PC-9 (cell line): ENCODE results near the gene ADGRL1. TPM values are rescaled to one million over a fixed set of nuclear protein-coding genes. Genes with fewer than 3 reads are reported as not detected.
"Not testable (repeated sequence)": the region's sequence is repeated elsewhere in the genome, so short reads cannot be mapped to it uniquely, and the experiment has no call there.

Source experiments
- BruUV-seq: library from RNA; stranded (reverse); fragments of 400-500 nt; replicated peaks from 2 replicates; lab custom pipeline; 2021; lab: Mats Ljungman, UMichigan
- CTCF ChIA-PET: fragments of 300-600 bp; sonication (Branson Sonifier 250); formaldehyde crosslinking; loops from one replicate; lab custom pipeline; 2022; ENCODE audit warnings: antibody characterized with exemption; lab: Charles Lee
- POLR2A ChIA-PET: fragments of 300-600 bp; sonication (Branson Sonifier 250); formaldehyde crosslinking; loops from one replicate; lab custom pipeline; 2022; ENCODE audit warnings: antibody characterized with exemption; ENCODE audit not compliant: unreplicated experiment; lab: Charles Lee
- DNase-seq, 2 experiments: peaks; one replicate each; pipeline versions ENCODE4 v3.0.0 to v3.0.0-alpha.2; 2015 to 2022; ENCODE audit warnings: mixed read lengths in 1 of 2
- H2AFZ ChIP-seq: fragments of 200-600 bp; sonication (generic); 2 replicates; pipeline ENCODE4 v1.8.1; 2017; ENCODE audit warnings: antibody characterized with exemption
- H3F3A ChIP-seq: fragments of 200-600 bp; sonication (generic); 2 replicates; pipeline ENCODE4 v1.8.1; 2017; ENCODE audit warnings: antibody characterized with exemption, mild to moderate bottlenecking, low read depth; ENCODE audit not compliant: insufficient read depth
- H3K27ac ChIP-seq: fragments of 200-600 bp; sonication (generic); 2 replicates; pipeline ENCODE4 v1.6.1; 2016; ENCODE audit warnings: mixed run types
- H3K27me3 ChIP-seq: fragments of 200-600 bp; sonication (generic); 2 replicates; pipeline ENCODE4 v1.6.1; 2016; ENCODE audit warnings: low read depth, mixed run types; ENCODE audit not compliant: insufficient read depth
- H3K36me3 ChIP-seq: fragments of 200-600 bp; sonication (generic); 2 replicates; pipeline ENCODE4 v1.6.1; 2016; ENCODE audit warnings: low read depth, mixed run types
- H3K4me1 ChIP-seq: fragments of 200-600 bp; sonication (generic); replicated peaks from 2 replicates; pipeline ENCODE4 v1.6.1; 2016; ENCODE audit warnings: mixed run types; ENCODE audit not compliant: insufficient read depth
- H3K4me2 ChIP-seq: fragments of 200-600 bp; sonication (generic); 2 replicates; pipeline ENCODE4 v1.6.1; 2017; ENCODE audit warnings: mixed run types
- H3K4me3 ChIP-seq: fragments of 200-600 bp; sonication (generic); 2 replicates; pipeline ENCODE4 v1.6.1; 2016; ENCODE audit warnings: mixed run types
- H3K79me2 ChIP-seq: fragments of 200-600 bp; sonication (generic); 2 replicates; pipeline ENCODE4 v1.6.1; 2017; ENCODE audit warnings: low read depth, mixed run types
- H3K9me2 ChIP-seq: fragments of 200-600 bp; sonication (generic); 2 replicates; pipeline ENCODE4 v1.8.1; 2017; ENCODE audit warnings: mild to moderate bottlenecking; ENCODE audit not compliant: insufficient read depth
- H3K9me3 ChIP-seq: fragments of 200-600 bp; sonication (generic); 2 replicates; pipeline ENCODE4 v1.8.1; 2016; ENCODE audit warnings: low read depth; ENCODE audit not compliant: insufficient read depth
- H4K20me1 ChIP-seq: fragments of 200-600 bp; sonication (generic); 2 replicates; pipeline ENCODE4 v1.8.1; 2017; ENCODE audit not compliant: insufficient read depth
- CTCF ChIP-seq: fragments of 200-600 bp; sonication (generic); conservative IDR thresholded peaks from 2 replicates; pipeline ENCODE4 v1.6.1; 2017; ENCODE audit warnings: mixed run types, antibody characterized with exemption, mild to moderate bottlenecking, moderate library complexity
- EZH2 ChIP-seq: fragments of 200-600 bp; sonication (generic); IDR thresholded peaks from 2 replicates; pipeline ENCODE4 v1.8.0; 2017; ENCODE audit warnings: antibody characterized with exemption, low read depth
- intact Hi-C: fragments of 100-400 bp; cut with micrococcal nuclease; formaldehyde crosslinking; loops from one replicate; pipeline ENCODE4 v1.10.0; 2022; ENCODE audit not compliant: unreplicated experiment
- total RNA-seq: library from RNA; stranded (reverse); gene quantifications from 2 replicates; pipeline ENCODE4 v1.2.3, GENCODE V29; 2021

Gene ADGRL1
- total RNA-seq, 1 experiment from 2014 or later = 31.5 TPM

GRCh38 chr19:14196105-14196504 is 9.9 kb downstream of the ADGRL1 start:
- POLR2A ChIA-PET, H3F3A ChIP-seq, H3K9me3 ChIP-seq, CTCF ChIA-PET, H3K4me2 ChIP-seq, H3K27me3 ChIP-seq, H3K36me3 ChIP-seq, H3K4me3 ChIP-seq, H3K79me2 ChIP-seq, BruUV-seq, H3K27ac ChIP-seq, intact Hi-C loops, H2AFZ ChIP-seq, H3K4me1 ChIP-seq, H3K9me2 ChIP-seq: not testable (repeated sequence)
- DNase-seq = peak in 1 of 2 experiments; percentile 58
- TF ChIP-seq CTCF = peak; percentile 87
- peaks cover 10% of the 10 kb centered on the region for H4K20me1 ChIP-seq

GRCh38 chr19:14195216-14195615 is 10.8 kb downstream of the ADGRL1 start:
- H3K4me3 ChIP-seq, H3K27ac ChIP-seq, H4K20me1 ChIP-seq, H3K4me1 ChIP-seq, H3K27me3 ChIP-seq, H3K4me2 ChIP-seq, H3K36me3 ChIP-seq, H3F3A ChIP-seq, H3K9me2 ChIP-seq, intact Hi-C loops, H2AFZ ChIP-seq, BruUV-seq, CTCF ChIA-PET, POLR2A ChIA-PET, H3K9me3 ChIP-seq, DNase-seq, H3K79me2 ChIP-seq: not testable (repeated sequence)

- no peak overlapping the region for H3K4me3 ChIP-seq
- H3K27me3 ChIP-seq = no peaks in the 10 kb centered on the region
- CTCF ChIA-PET = no interaction called here
- no peaks in the 10 kb centered on the region for H3K9me2 ChIP-seq
- H3K9me3 ChIP-seq = no peaks in the 10 kb centered on the region
- no peak for DNase-seq
- H3F3A ChIP-seq = no peaks in the 10 kb centered on the region
- 0 out of 2 replicates have a peak, but pooled peaks cover 6% of the 10 kb centered on the region for H4K20me1 ChIP-seq
- H3K79me2 ChIP-seq = no peaks in the 10 kb centered on the region
- no TSS peak for BruUV-seq
- no peak for TF ChIP-seq CTCF
- no peak for TF ChIP-seq EZH2
- no peak overlapping the region for H3K27ac ChIP-seq
- no peak overlapping the region for H2AFZ ChIP-seq
- intact Hi-C loops = no loop called here
- POLR2A ChIA-PET = no interaction called here
- no peak overlapping the region for H3K4me2 ChIP-seq
- H3K36me3 ChIP-seq = no peaks in the 10 kb centered on the region
- no peaks in the 10 kb centered on the region for H3K4me1 ChIP-seq
Observed at GRCh38 chr19:14189415-14189814, 16.6 kb downstream of the ADGRL1 start.

GRCh38 chr19:14188086-14188485 is 17.9 kb downstream of the ADGRL1 start:
- CTCF ChIA-PET, BruUV-seq, H3K36me3 ChIP-seq, intact Hi-C loops, H3K9me2 ChIP-seq, H2AFZ ChIP-seq, H3K4me1 ChIP-seq, H3F3A ChIP-seq, H3K79me2 ChIP-seq, DNase-seq, H3K4me3 ChIP-seq, H3K9me3 ChIP-seq, H4K20me1 ChIP-seq, H3K4me2 ChIP-seq, H3K27ac ChIP-seq, H3K27me3 ChIP-seq, POLR2A ChIA-PET: not testable (repeated sequence)
